Skeletal muscle cell (primary cell): Measurements from ENCODE around the gene TRIM46.
A peak's percentile ranks its signal among the peaks of the same experiment; 100 is the strongest.

Experiments
- DNase-seq: peaks from one replicate; pipeline ENCODE4 v3.0.0-alpha.2; 2010; ENCODE audit warnings: low read depth
- H3K4me3 ChIP-seq: 2 replicates; pipeline ENCODE4 v1.5.1; 2011; ENCODE audit warnings: low read depth, mild to moderate bottlenecking, control low read depth, low read length, moderate library complexity

TRIM46 gene

GRCh38 chr1:155173478-155174323 lies at the start of gene TRIM46:
Gene TRIM46, plus strand, starts transcription at chr1:155173849. Its CDS starts 118 bp downstream, at chr1:155173967.
- peak within 1 kb of the TSS; percentile 95 for H3K4me3 ChIP-seq
- DNase-seq: peak; percentile 15

GRCh38 chr1:155124503-155125463 lies 48.9 kb upstream of the TRIM46 start:
- no peak for DNase-seq
- H3K4me3 ChIP-seq: no peak overlapping the region

- no peak overlapping the region for H3K4me3 ChIP-seq
- DNase-seq: no peak
Observed at GRCh38 chr1:155125511-155125945, 48.1 kb upstream of the TRIM46 start.

GRCh38 chr1:155125946-155126555 lies 47.6 kb upstream of the TRIM46 start:
- DNase-seq: no peak

GRCh38 chr1:155126556-155127104 lies 47.0 kb upstream of the TRIM46 start:
- H3K4me3 ChIP-seq: peak overlapping the region; percentile 54
- no peak for DNase-seq

More at GRCh38 chr1:155125946-155126555, 47.6 kb upstream of the TRIM46 start:
- H3K4me3 ChIP-seq: peak overlapping the region; percentile 54

- DNase-seq: peak; percentile 37
- H3K4me3 ChIP-seq: peak within 1 kb of the TSS; percentile 54
Observed at GRCh38 chr1:155127105-155127966, 46.3 kb upstream of the TRIM46 start, which contains the start of gene EFNA1. Gene EFNA1, plus strand, starts transcription at chr1:155127876. Its CDS starts 102 bp downstream, at chr1:155127978.

- no peak for DNase-seq
- peak overlapping the region; percentile 54 for H3K4me3 ChIP-seq
Observed at GRCh38 chr1:155127967-155128754, 45.5 kb upstream of the TRIM46 start.

GRCh38 chr1:155128755-155129473 lies 44.7 kb upstream of the TRIM46 start:
- H3K4me3 ChIP-seq: peak overlapping the region; percentile 54
- no peak for DNase-seq

- DNase-seq: no peak
- no peak overlapping the region for H3K4me3 ChIP-seq
Observed at GRCh38 chr1:155130272-155131006, 43.2 kb upstream of the TRIM46 start.

- no peak overlapping the region for H3K4me3 ChIP-seq
Observed at GRCh38 chr1:155131285-155131684, 42.4 kb upstream of the TRIM46 start.

GRCh38 chr1:155131856-155132255 lies 41.8 kb upstream of the TRIM46 start:
- DNase-seq: no peak
- no peak overlapping the region for H3K4me3 ChIP-seq

More at GRCh38 chr1:155131285-155131684, 42.4 kb upstream of the TRIM46 start:
- no peak for DNase-seq

- no peak for DNase-seq
- H3K4me3 ChIP-seq: no peak overlapping the region
Observed at GRCh38 chr1:155133799-155134281, 39.8 kb upstream of the TRIM46 start.

- DNase-seq: no peak
- H3K4me3 ChIP-seq: no peak overlapping the region
Observed at GRCh38 chr1:155134322-155134721, 39.3 kb upstream of the TRIM46 start.

GRCh38 chr1:155134880-155135414 lies 38.7 kb upstream of the TRIM46 start:
- peak; percentile 94 for DNase-seq
- peak overlapping the region; percentile 79 for H3K4me3 ChIP-seq

GRCh38 chr1:155135415-155136028 lies 38.1 kb upstream of the TRIM46 start, which contains the start of gene SLC50A1:
Gene SLC50A1, plus strand, starts transcription at chr1:155135852. Its CDS starts 60 bp downstream, at chr1:155135912.
- DNase-seq: peak; percentile 79
- H3K4me3 ChIP-seq: peak within 1 kb of the TSS; percentile 79
